ENCODE data around the gene CD3G.

DNA sequence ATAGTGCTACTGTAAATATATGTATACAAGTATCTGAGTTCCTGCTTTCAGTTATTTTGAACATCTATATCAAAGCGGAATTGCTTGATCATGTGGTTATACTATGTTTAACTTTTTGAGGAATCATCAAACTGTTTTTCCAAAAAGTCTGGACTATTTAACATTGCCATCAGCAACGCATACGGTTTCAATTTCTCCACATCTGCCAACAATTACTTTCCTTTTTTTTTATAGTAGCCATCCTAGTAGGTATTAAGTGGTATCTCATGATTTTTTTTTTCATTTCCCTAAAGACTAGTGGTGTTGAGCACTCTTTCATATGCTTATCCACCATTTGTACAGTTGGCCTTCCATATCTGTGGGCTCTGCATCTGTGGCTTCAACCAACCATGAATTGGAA lies 13.9 kb downstream of the CD3G start:
- TF ChIP-seq CTCF (IDR thresholded peaks at IDR 0.05), result no peak
- TF ChIP-seq EP300 (IDR thresholded peaks at IDR 0.05), result no peak
- no peak for TF ChIP-seq POLR2A (IDR thresholded peaks at IDR 0.05; ENCODE audit: low read depth)
- no peak for TF ChIP-seq POLR2AphosphoS5 (IDR thresholded peaks at IDR 0.05)
